Transverse colon (tissue), 3 donors: Measurements from ENCODE around the gene MYO15B.

ENCODE experiments used
- EP300 ChIP-seq: sonication (generic); formaldehyde crosslinking; IDR thresholded peaks from one replicate; pipeline ENCODE4 v1.6.1; 2017; ENCODE audit warnings: antibody characterized with exemption, low read depth
- POLR2A ChIP-seq: fragments of 450-650 bp; IDR thresholded peaks from one replicate; pipeline ENCODE4 v1.6.1; 2016; ENCODE audit warnings: antibody characterized with exemption, mild to moderate bottlenecking, moderate library complexity
- TF ChIP-seq, protein P1 (sequence below), 5 experiments: fragments of 200-600 bp in 3 of 5; fragments of 450-650 bp in 2 of 5; sonication (generic) in 3 of 5; IDR thresholded peaks; 1 replicate in 2 of 5; 2 replicates in 3 of 5; pipeline ENCODE4 v1.5.1; 2016 to 2017; ENCODE audit warnings: antibody characterized with exemption in 5 of 5, inconsistent platforms in 3 of 5, mild to moderate bottlenecking in 2 of 5, moderate library complexity in 1 of 5

- TF ChIP-seq, protein P1, sequence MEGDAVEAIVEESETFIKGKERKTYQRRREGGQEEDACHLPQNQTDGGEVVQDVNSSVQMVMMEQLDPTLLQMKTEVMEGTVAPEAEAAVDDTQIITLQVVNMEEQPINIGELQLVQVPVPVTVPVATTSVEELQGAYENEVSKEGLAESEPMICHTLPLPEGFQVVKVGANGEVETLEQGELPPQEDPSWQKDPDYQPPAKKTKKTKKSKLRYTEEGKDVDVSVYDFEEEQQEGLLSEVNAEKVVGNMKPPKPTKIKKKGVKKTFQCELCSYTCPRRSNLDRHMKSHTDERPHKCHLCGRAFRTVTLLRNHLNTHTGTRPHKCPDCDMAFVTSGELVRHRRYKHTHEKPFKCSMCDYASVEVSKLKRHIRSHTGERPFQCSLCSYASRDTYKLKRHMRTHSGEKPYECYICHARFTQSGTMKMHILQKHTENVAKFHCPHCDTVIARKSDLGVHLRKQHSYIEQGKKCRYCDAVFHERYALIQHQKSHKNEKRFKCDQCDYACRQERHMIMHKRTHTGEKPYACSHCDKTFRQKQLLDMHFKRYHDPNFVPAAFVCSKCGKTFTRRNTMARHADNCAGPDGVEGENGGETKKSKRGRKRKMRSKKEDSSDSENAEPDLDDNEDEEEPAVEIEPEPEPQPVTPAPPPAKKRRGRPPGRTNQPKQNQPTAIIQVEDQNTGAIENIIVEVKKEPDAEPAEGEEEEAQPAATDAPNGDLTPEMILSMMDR (IDR thresholded peaks at IDR 0.05) = peak; percentile 31 to 63 (median 60)
- TF ChIP-seq EP300 = no peak
- TF ChIP-seq POLR2A = peak; percentile 26
Observed at GRCh38 chr17:75633486-75634375, 46.1 kb downstream of the MYO15B start.
